HUES48 (cell line): ENCODE results near the gene MIP.
"Not testable (repeated sequence)": the region's sequence is repeated elsewhere in the genome, so short reads cannot be mapped to it uniquely, and the experiment has no call there.

Source experiments
- H3K27ac ChIP-seq: one replicate; pipeline ENCODE4 v1.7.0; 2013; ENCODE audit warnings: low read depth, low read length, inconsistent platforms
- H3K27me3 ChIP-seq: 2 replicates; pipeline ENCODE4 v1.6.1; 2013; ENCODE audit warnings: mild to moderate bottlenecking, low read length; ENCODE audit not compliant: control insufficient read depth, insufficient read depth
- H3K36me3 ChIP-seq: 2 replicates; pipeline ENCODE4 v1.6.1; 2013; ENCODE audit warnings: low read length; ENCODE audit not compliant: control insufficient read depth, insufficient read depth
- H3K4me1 ChIP-seq: 2 replicates; pipeline ENCODE4 v1.6.1; 2013; ENCODE audit warnings: mild to moderate bottlenecking, low read length; ENCODE audit not compliant: control insufficient read depth, insufficient read depth
- H3K4me3 ChIP-seq: 2 replicates; pipeline ENCODE4 v1.5.1; 2013; ENCODE audit warnings: mild to moderate bottlenecking, low read depth, low read length
- H3K9ac ChIP-seq: 2 replicates; pipeline ENCODE4 v1.6.1; 2013; ENCODE audit warnings: mild to moderate bottlenecking, low read depth, low read length, moderate library complexity
- H3K9me3 ChIP-seq: 2 replicates; pipeline ENCODE4 v1.6.1; 2013; ENCODE audit warnings: low read length; ENCODE audit not compliant: control insufficient read depth, insufficient read depth

Gene MIP

GRCh38 chr12:56462565-56462964 is 8.1 kb upstream of the MIP start:
- Histone ChIP-seq H3K27ac (peak overlapping the region; percentile 67), H3K36me3 (no peaks in the 10 kb centered on the region), H3K9ac (no peak overlapping the region)

GRCh38 chr12:56461235-56462159 is 7.0 kb upstream of the MIP start:
- no peak overlapping the region for H3K27ac ChIP-seq
- no peak overlapping the region for H3K4me3 ChIP-seq
- H3K4me1 ChIP-seq = peaks cover 16% of the 10 kb centered on the region
- no peaks in the 10 kb centered on the region for H3K9me3 ChIP-seq
- H3K36me3 ChIP-seq = no peaks in the 10 kb centered on the region
- H3K9ac ChIP-seq = no peak overlapping the region
- H3K27me3 ChIP-seq = no peaks in the 10 kb centered on the region

More at GRCh38 chr12:56462565-56462964, 8.1 kb upstream of the MIP start:
- Histone ChIP-seq H3K4me1 (peaks cover 16% of the 10 kb centered on the region), H3K4me3 (no peak overlapping the region), H3K27me3 (no peaks in the 10 kb centered on the region), H3K9me3 (no peaks in the 10 kb centered on the region)

- peaks cover 3% of the 10 kb centered on the region; the same call in 1 of the 2 replicates for H3K27me3 ChIP-seq
- no peaks in the 10 kb centered on the region for H3K36me3 ChIP-seq
- H3K9me3 ChIP-seq = no peaks in the 10 kb centered on the region
- no peak overlapping the region for H3K4me3 ChIP-seq
- peaks cover 2% of the 10 kb centered on the region for H3K4me1 ChIP-seq
- H3K9ac ChIP-seq = no peak overlapping the region
- no peak overlapping the region for H3K27ac ChIP-seq
Measured at GRCh38 chr12:56457817-56458216, 3.4 kb upstream of the MIP start.

- H3K4me3 ChIP-seq = no peak overlapping the region
- H3K9ac ChIP-seq = no peak overlapping the region
- H3K36me3 ChIP-seq = peaks cover 6% of the 10 kb centered on the region
- H3K4me1 ChIP-seq = peaks cover 15% of the 10 kb centered on the region
- no peak overlapping the region for H3K27ac ChIP-seq
- no peaks in the 10 kb centered on the region for H3K9me3 ChIP-seq
- H3K27me3 ChIP-seq = peaks cover 3% of the 10 kb centered on the region; the same call in 1 of the 2 replicates
Measured at GRCh38 chr12:56451147-56451546, 3.3 kb downstream of the MIP start.

GRCh38 chr12:56450241-56450640 is 4.2 kb downstream of the MIP start:
- no peak overlapping the region for H3K4me3 ChIP-seq
- H3K36me3 ChIP-seq = peaks cover 6% of the 10 kb centered on the region
- peaks cover 15% of the 10 kb centered on the region for H3K4me1 ChIP-seq
- H3K9me3 ChIP-seq = no peaks in the 10 kb centered on the region
- H3K27me3 ChIP-seq = peaks cover 3% of the 10 kb centered on the region; the same call in 1 of the 2 replicates
- H3K27ac ChIP-seq = no peak overlapping the region
- H3K9ac ChIP-seq = no peak overlapping the region

- no peaks in the 10 kb centered on the region; the same call in 1 of the 2 replicates for H3K9me3 ChIP-seq
- no peaks in the 10 kb centered on the region; the same call in 1 of the 2 replicates for H3K27me3 ChIP-seq
- peak overlapping the region; percentile 84 for H3K4me3 ChIP-seq
- H3K27ac ChIP-seq = peak overlapping the region; percentile 99
- peaks cover 15% of the 10 kb centered on the region for H3K4me1 ChIP-seq
- H3K9ac ChIP-seq = peak overlapping the region; percentile 92
- peaks cover 6% of the 10 kb centered on the region for H3K36me3 ChIP-seq
Measured at GRCh38 chr12:56449622-56449984, 4.9 kb downstream of the MIP start.

- Histone ChIP-seq H3K4me3 (peak within 1 kb of the TSS; percentile 84), H3K9me3 (peaks cover 4% of the 10 kb centered on the region; the same call in 1 of the 2 replicates), H3K36me3 (peaks cover 6% of the 10 kb centered on the region), H3K27ac (peak within 1 kb of the TSS; percentile 99), H3K4me1 (peaks cover 15% of the 10 kb centered on the region), H3K9ac (peak within 1 kb of the TSS; percentile 92), H3K27me3 (no peaks in the 10 kb centered on the region)
Measured at GRCh38 chr12:56448860-56449621, 5.4 kb downstream of the MIP start, which contains the start of gene TIMELESS. TIMELESS (minus strand) TSS chr12:56449426; CDS start chr12:56434170, 15,256 bp downstream.

GRCh38 chr12:56443208-56443607 is 11.2 kb downstream of the MIP start:
- not testable (repeated sequence) for H3K4me1 ChIP-seq, H3K9ac ChIP-seq, H3K36me3 ChIP-seq, H3K27me3 ChIP-seq, H3K4me3 ChIP-seq
- peak overlapping the region; percentile 61 for H3K27ac ChIP-seq
- peaks cover 12% of the 10 kb centered on the region for H3K9me3 ChIP-seq

- Histone ChIP-seq H3K9ac (no peak overlapping the region), H3K9me3 (peaks cover 2% of the 10 kb centered on the region; the same call in 1 of the 2 replicates), H3K27me3 (no peaks in the 10 kb centered on the region), H3K4me3 (no peak overlapping the region), H3K27ac (no peak overlapping the region), H3K36me3 (peaks cover 12% of the 10 kb centered on the region), H3K4me1 (no peaks in the 10 kb centered on the region)
Measured at GRCh38 chr12:56437430-56438176, 16.9 kb downstream of the MIP start.

- Histone ChIP-seq H3K9ac (no peak overlapping the region), H3K36me3 (peaks cover 37% of the 10 kb centered on the region), H3K4me3 (no peak overlapping the region)
Measured at GRCh38 chr12:56434828-56435227, 19.6 kb downstream of the MIP start.

More at GRCh38 chr12:56434828-56435227, 19.6 kb downstream of the MIP start:
- H3K4me1 ChIP-seq = no peaks in the 10 kb centered on the region
- no peaks in the 10 kb centered on the region for H3K27me3 ChIP-seq
- no peaks in the 10 kb centered on the region for H3K9me3 ChIP-seq
- no peak overlapping the region for H3K27ac ChIP-seq
